Smooth muscle cell (in vitro differentiated cells): ENCODE results near the gene ACER3. TPM values are rescaled to one million over a fixed set of nuclear protein-coding genes. Genes with fewer than 3 reads are reported as not detected.

ENCODE experiments used
- DNase-seq: peaks from one replicate; lab custom pipeline; 2025; ENCODE audit not compliant: unreplicated experiment; lab: John Stamatoyannopoulos, UW
- H2AFZ ChIP-seq: fragments of 200-600 bp; sonication (generic); 2 replicates; pipeline ENCODE4 v1.6.0; 2016; ENCODE audit warnings: antibody characterized with exemption, low read depth, mild to moderate bottlenecking
- H3F3A ChIP-seq: fragments of 200-600 bp; sonication (generic); 2 replicates; pipeline ENCODE4 v1.6.0; 2017; ENCODE audit warnings: antibody characterized with exemption, low read depth
- H3K27ac ChIP-seq: fragments of 200-600 bp; sonication (generic); 2 replicates; pipeline ENCODE4 v1.5.1; 2016; ENCODE audit warnings: low read depth, mild to moderate bottlenecking
- H3K27me3 ChIP-seq: fragments of 200-600 bp; sonication (generic); 2 replicates; pipeline ENCODE4 v1.6.1; 2016; ENCODE audit warnings: low read depth, mild to moderate bottlenecking
- H3K36me3 ChIP-seq: fragments of 200-600 bp; sonication (generic); 2 replicates; pipeline ENCODE4 v1.5.1; 2016; ENCODE audit warnings: low read depth
- H3K4me1 ChIP-seq: fragments of 200-600 bp; sonication (generic); 2 replicates; pipeline ENCODE4 v1.5.1; 2016; ENCODE audit warnings: low read depth
- H3K4me2 ChIP-seq: fragments of 200-600 bp; sonication (generic); 2 replicates; pipeline ENCODE4 v1.6.0; 2016; ENCODE audit warnings: mild to moderate bottlenecking
- H3K4me3 ChIP-seq: fragments of 200-600 bp; sonication (generic); 2 replicates; pipeline ENCODE4 v1.5.1; 2016; ENCODE audit warnings: mild to moderate bottlenecking
- H3K79me2 ChIP-seq: fragments of 200-600 bp; sonication (generic); 2 replicates; pipeline ENCODE4 v1.6.0; 2016; ENCODE audit warnings: low read depth, mild to moderate bottlenecking
- H3K9ac ChIP-seq: fragments of 200-600 bp; sonication (generic); 2 replicates; pipeline ENCODE4 v1.6.0; 2016; ENCODE audit warnings: low read depth
- H3K9me3 ChIP-seq: fragments of 200-600 bp; sonication (generic); replicated peaks from 2 replicates; pipeline ENCODE4 v1.5.1; 2016; ENCODE audit warnings: low read depth
- H4K20me1 ChIP-seq: fragments of 200-600 bp; sonication (generic); 2 replicates; pipeline ENCODE4 v1.6.0; 2016; ENCODE audit warnings: low read depth
- WGBS: methylation state at CpG from one replicate; pipeline ENCODE4 v1.1.7; 2016; ENCODE audit warnings: low lambda C conversion rate; 5-methylcytosine and 5-hydroxymethylcytosine counted together
- polyA plus RNA-seq: library from polyadenylated mRNA; unstranded; fragments of >200 nt; fragmentation: Nextera tagmentation; extraction: Ambion mirVana; gene quantifications from 2 replicates; pipeline ENCODE4 v1.2.1, GENCODE V29; 2016
- total RNA-seq: library from RNA; depleted of rRNA; stranded (reverse); fragments of >200 nt; gene quantifications from 2 replicates; pipeline ENCODE4 v1.2.3, GENCODE V29; 2014
- TF ChIP-seq, protein P1 (sequence below): fragments of 200-600 bp; sonication (generic); IDR thresholded peaks from 2 replicates; pipeline ENCODE4 v1.5.1; 2017; ENCODE audit warnings: borderline replicate concordance, mild to moderate bottlenecking, antibody characterized with exemption; ENCODE audit not compliant: insufficient read depth, poor library complexity, severe bottlenecking

The ACER3 gene
- total and polyA plus RNA-seq, 2 experiments from 2014 or later, result 14.0 to 16.8 TPM

DNA sequence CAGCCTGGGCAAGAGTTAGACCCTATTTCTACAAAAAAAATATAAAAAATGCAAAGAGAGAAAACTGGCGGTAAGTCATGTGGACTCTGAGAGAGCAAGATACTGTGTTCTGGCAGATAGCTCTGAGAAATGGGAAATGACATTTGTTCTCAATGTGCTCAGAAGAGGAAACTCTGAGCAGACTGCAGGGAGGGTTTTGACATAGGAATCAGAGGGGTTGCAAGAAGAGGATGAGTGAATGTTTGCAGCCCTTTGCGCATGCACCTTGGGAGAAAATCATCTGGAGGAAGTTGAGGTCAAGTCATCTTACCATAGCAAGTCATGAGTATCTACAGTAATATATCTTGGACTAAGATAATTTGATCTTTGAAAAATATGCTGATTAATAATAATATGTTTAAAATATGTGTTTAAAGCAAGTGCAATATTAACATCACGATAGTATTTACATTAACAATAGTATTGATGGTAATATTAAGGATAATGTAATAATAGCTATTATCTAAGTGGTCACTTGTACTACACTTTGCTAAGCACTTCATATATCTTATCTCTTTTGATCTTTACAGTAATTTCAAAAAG, 2.6 kb downstream of the ACER3 start:
- Histone ChIP-seq H3K27ac (no peak overlapping the region), H3K4me1 (peaks cover 11% of the 10 kb centered on the region), H3K9me3 (no peaks in the 10 kb centered on the region), H3K4me3 (no peak overlapping the region), H3K27me3 (no peaks in the 10 kb centered on the region), H4K20me1 (no peaks in the 10 kb centered on the region), H3K79me2 (peaks cover 17% of the 10 kb centered on the region), H3F3A (peaks cover 5% of the 10 kb centered on the region), H2AFZ (no peak overlapping the region), H3K9ac (no peak overlapping the region), H3K4me2 (no peak overlapping the region), H3K36me3 (no peaks in the 10 kb centered on the region)
- no peak for DNase-seq
- TF ChIP-seq, protein P1, sequence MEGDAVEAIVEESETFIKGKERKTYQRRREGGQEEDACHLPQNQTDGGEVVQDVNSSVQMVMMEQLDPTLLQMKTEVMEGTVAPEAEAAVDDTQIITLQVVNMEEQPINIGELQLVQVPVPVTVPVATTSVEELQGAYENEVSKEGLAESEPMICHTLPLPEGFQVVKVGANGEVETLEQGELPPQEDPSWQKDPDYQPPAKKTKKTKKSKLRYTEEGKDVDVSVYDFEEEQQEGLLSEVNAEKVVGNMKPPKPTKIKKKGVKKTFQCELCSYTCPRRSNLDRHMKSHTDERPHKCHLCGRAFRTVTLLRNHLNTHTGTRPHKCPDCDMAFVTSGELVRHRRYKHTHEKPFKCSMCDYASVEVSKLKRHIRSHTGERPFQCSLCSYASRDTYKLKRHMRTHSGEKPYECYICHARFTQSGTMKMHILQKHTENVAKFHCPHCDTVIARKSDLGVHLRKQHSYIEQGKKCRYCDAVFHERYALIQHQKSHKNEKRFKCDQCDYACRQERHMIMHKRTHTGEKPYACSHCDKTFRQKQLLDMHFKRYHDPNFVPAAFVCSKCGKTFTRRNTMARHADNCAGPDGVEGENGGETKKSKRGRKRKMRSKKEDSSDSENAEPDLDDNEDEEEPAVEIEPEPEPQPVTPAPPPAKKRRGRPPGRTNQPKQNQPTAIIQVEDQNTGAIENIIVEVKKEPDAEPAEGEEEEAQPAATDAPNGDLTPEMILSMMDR, result no peak
- WGBS, result 95% methylated on average over 3 of the region's 3 CpGs

DNA sequence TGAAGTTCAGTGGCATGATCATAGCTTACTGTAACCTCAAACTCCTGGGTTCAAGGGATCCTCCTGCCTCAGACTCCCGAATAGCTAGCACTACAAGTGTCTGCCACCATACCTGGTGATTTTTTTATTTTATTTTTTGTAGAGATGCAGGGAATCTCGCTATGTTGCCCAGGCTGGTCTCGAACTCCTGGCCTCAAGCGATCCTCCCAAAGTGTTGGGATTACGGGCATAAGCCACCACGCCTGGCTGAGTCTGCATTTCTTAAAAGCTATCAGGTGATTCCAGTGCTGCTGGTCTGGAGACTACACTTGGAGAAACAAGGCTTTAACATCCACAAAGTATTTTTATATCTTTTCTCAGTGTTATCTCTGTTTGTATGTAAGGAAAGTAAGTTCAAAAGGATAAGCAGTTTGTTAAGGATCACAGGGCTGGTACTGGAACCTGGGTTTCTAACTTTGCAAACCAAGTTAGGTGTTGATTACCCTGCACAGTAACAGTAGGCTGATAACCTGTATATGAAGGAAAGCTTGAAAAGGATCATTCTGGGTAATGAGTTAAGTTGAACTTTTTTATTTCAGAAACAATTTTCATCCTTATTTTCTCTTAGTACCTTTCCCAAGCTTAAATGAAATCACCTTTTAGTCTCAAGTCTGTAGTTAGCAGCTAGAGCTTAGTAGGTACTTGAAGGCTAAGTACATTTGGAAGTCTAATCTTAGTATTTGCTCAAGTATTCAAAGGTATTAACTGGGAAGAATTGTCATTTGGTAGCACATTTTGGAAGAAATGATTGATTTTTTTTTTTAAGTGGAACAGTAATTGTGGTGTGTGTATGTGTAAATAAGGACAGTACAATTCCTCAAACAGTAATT, 12.5 kb downstream of the ACER3 start:
- Histone ChIP-seq H3K4me2 (no peak overlapping the region), H3K79me2 (peaks cover 8% of the 10 kb centered on the region), H3F3A (no peaks in the 10 kb centered on the region), H4K20me1 (no peaks in the 10 kb centered on the region), H3K9me3 (no peaks in the 10 kb centered on the region), H3K4me1 (no peaks in the 10 kb centered on the region), H3K27me3 (no peaks in the 10 kb centered on the region), H3K36me3 (no peaks in the 10 kb centered on the region), H3K4me3 (no peak overlapping the region), H2AFZ (no peak overlapping the region), H3K9ac (no peak overlapping the region), H3K27ac (no peak overlapping the region)
- DNase-seq, result no peak
- 93% methylated on average over 6 of the region's 6 CpGs for WGBS
- TF ChIP-seq, protein P1, result no peak

DNA sequence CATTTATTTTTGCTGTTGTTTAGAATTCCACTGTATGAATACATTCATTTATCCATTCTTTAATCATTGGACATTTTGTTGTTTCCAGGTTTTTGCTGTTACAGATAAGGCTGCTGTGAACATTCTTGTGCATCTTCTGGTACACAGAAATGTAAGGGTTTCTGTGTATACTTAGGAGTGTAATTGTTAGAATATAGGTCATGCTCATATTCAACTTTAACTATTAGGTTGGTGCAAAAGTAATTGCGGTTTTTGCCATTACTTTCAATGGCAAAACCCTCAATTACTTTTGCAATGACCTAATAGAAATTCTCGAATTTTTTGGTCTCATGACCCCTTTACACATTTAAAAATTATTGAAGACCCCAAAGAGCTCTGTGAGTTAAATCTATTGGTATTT, 17.3 kb downstream of the ACER3 start:
- Histone ChIP-seq H3K27me3 (no peaks in the 10 kb centered on the region), H3K9me3 (no peaks in the 10 kb centered on the region), H3K9ac (no peak overlapping the region), H3K4me3 (no peak overlapping the region), H3K4me2 (no peak overlapping the region), H3K79me2 (no peaks in the 10 kb centered on the region), H3K27ac (no peak overlapping the region), H3K36me3 (no peaks in the 10 kb centered on the region), H3K4me1 (no peaks in the 10 kb centered on the region), H3F3A (no peaks in the 10 kb centered on the region), H4K20me1 (no peaks in the 10 kb centered on the region), H2AFZ (no peak overlapping the region)
- TF ChIP-seq, protein P1, result no peak
- DNase-seq, result no peak
- 92% methylated on average over 2 of the region's 2 CpGs for WGBS
